Liver (tissue), 3 donors: ENCODE measurements around the gene FLNB.

Source experiments
- HNF4A ChIP-seq, 2 donors: conservative IDR thresholded peaks; 2 replicates each; pipeline ENCODE4 v1.6.1; 2016; ENCODE audit warnings: antibody characterized with exemption in 2 of 2, mild to moderate bottlenecking in 2 of 2
- RAD21 ChIP-seq, 2 donors: IDR thresholded peaks; 2 replicates each; pipeline ENCODE4 v1.6.1; 2016; ENCODE audit warnings: antibody characterized with exemption in 2 of 2, mild to moderate bottlenecking in 2 of 2
- YY1 ChIP-seq: IDR thresholded peaks from 2 replicates; pipeline ENCODE4 v1.6.1; 2016; ENCODE audit warnings: antibody characterized with exemption, mild to moderate bottlenecking
- TF ChIP-seq, protein P1 (sequence below): fragments of 150-350 bp; IDR thresholded peaks from 2 replicates; pipeline ENCODE4 v1.5.1; 2017; ENCODE audit warnings: improper control_type of control experiment, low read depth, low read length; ENCODE audit not compliant: missing input control
- TF ChIP-seq, protein P2 (sequence below): IDR thresholded peaks from 2 replicates; pipeline ENCODE4 v1.6.1; 2016; ENCODE audit warnings: antibody characterized with exemption
- TF ChIP-seq, protein P3 (sequence below): IDR thresholded peaks from 2 replicates; pipeline ENCODE4 v1.6.1; 2016; ENCODE audit warnings: antibody characterized with exemption, mild to moderate bottlenecking
- donor health status: healthy.
- donor health status: healthy.

DNA sequence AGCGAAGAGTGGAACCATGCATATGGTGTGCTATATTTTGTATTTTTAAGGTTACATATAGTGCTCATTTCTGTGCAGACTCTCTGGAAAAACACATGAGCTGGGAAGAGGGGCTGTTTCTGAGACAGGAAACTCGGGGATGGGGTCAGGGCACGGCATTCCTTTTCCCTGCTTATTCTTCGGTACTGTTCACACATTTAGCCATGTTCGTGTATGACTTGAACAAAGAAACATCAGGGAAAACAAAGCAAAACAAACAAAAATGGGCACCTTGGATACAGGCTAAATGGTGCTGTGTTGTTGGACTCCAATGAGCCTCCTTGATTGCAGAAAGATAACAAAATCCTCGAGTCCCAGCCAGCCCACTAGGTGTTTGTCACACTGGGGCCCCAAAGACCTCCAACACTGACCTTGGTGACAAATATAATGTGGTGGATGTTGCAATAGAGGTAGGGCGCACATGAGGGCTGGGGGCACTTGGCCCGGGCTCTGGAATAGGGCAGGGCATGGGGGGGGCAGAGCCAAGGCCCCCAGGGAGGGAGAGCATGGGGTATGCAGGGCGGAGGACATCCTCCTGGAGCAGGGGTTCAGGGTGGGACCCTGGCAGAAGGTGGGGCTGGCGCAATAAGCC is 183.3 kb downstream of the FLNB start:
- TF ChIP-seq, protein P1, sequence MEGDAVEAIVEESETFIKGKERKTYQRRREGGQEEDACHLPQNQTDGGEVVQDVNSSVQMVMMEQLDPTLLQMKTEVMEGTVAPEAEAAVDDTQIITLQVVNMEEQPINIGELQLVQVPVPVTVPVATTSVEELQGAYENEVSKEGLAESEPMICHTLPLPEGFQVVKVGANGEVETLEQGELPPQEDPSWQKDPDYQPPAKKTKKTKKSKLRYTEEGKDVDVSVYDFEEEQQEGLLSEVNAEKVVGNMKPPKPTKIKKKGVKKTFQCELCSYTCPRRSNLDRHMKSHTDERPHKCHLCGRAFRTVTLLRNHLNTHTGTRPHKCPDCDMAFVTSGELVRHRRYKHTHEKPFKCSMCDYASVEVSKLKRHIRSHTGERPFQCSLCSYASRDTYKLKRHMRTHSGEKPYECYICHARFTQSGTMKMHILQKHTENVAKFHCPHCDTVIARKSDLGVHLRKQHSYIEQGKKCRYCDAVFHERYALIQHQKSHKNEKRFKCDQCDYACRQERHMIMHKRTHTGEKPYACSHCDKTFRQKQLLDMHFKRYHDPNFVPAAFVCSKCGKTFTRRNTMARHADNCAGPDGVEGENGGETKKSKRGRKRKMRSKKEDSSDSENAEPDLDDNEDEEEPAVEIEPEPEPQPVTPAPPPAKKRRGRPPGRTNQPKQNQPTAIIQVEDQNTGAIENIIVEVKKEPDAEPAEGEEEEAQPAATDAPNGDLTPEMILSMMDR, result no peak
- no peak for TF ChIP-seq YY1
- TF ChIP-seq, protein P2, sequence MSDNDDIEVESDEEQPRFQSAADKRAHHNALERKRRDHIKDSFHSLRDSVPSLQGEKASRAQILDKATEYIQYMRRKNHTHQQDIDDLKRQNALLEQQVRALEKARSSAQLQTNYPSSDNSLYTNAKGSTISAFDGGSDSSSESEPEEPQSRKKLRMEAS, result no peak
- TF ChIP-seq, protein P3, sequence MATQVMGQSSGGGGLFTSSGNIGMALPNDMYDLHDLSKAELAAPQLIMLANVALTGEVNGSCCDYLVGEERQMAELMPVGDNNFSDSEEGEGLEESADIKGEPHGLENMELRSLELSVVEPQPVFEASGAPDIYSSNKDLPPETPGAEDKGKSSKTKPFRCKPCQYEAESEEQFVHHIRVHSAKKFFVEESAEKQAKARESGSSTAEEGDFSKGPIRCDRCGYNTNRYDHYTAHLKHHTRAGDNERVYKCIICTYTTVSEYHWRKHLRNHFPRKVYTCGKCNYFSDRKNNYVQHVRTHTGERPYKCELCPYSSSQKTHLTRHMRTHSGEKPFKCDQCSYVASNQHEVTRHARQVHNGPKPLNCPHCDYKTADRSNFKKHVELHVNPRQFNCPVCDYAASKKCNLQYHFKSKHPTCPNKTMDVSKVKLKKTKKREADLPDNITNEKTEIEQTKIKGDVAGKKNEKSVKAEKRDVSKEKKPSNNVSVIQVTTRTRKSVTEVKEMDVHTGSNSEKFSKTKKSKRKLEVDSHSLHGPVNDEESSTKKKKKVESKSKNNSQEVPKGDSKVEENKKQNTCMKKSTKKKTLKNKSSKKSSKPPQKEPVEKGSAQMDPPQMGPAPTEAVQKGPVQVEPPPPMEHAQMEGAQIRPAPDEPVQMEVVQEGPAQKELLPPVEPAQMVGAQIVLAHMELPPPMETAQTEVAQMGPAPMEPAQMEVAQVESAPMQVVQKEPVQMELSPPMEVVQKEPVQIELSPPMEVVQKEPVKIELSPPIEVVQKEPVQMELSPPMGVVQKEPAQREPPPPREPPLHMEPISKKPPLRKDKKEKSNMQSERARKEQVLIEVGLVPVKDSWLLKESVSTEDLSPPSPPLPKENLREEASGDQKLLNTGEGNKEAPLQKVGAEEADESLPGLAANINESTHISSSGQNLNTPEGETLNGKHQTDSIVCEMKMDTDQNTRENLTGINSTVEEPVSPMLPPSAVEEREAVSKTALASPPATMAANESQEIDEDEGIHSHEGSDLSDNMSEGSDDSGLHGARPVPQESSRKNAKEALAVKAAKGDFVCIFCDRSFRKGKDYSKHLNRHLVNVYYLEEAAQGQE, result no peak
- no peak for TF ChIP-seq RAD21 (IDR thresholded peaks at IDR 0.05)
- TF ChIP-seq HNF4A (conservative IDR thresholded peaks at IDR 0.05), result no peak
